Peyer's patch (tissue), 4 donors: ENCODE results near the gene SPRY2. TPM values are rescaled to one million over a fixed set of nuclear protein-coding genes. Genes with fewer than 3 reads are reported as not detected.

Source experiments
- DNase-seq, 3 donors: peaks; one replicate each; pipeline ENCODE4 v3.0.0-alpha.2; 2017 to 2019
- H3K27ac ChIP-seq, 4 donors: fragments of 200-600 bp; sonication (generic); one replicate each; pipeline ENCODE4 v1.5.1; 2016 to 2019
- H3K27me3 ChIP-seq, 2 donors: fragments of 200-600 bp; sonication (generic); one replicate each; pipeline ENCODE4 v1.5.1; 2019
- H3K36me3 ChIP-seq, 3 donors: fragments of 200-600 bp; sonication (generic); one replicate each; pipeline ENCODE4 v1.5.1; 2016 to 2019
- H3K4me1 ChIP-seq, 4 donors: fragments of 200-600 bp; sonication (generic); one replicate each; pipeline ENCODE4 v1.5.1; 2016 to 2019
- H3K4me3 ChIP-seq, 4 donors: fragments of 200-600 bp; sonication (generic); 1 replicate in 3 of 4; 2 replicates in 1 of 4; pipeline ENCODE4 v1.5.1; 2016 to 2019; ENCODE audit warnings: mild to moderate bottlenecking in 1 of 4
- H3K9me3 ChIP-seq, 4 donors: fragments of 200-600 bp; sonication (generic); one replicate each; pipeline ENCODE4 v1.5.1; 2016 to 2019; ENCODE audit warnings: mild to moderate bottlenecking in 1 of 4
- CTCF ChIP-seq, 6 experiments: fragments of 450-650 bp in 4 of 6; fragments of 200-600 bp in 2 of 6; sonication (generic) in 1 of 6; IDR thresholded peaks; one replicate each; pipeline ENCODE4 v1.5.1; 2017 to 2019; ENCODE audit warnings: antibody characterized with exemption in 6 of 6, mild to moderate bottlenecking in 3 of 6, moderate library complexity in 1 of 6
- POLR2A ChIP-seq, 2 donors: fragments of 450-650 bp; IDR thresholded peaks; one replicate each; pipeline ENCODE4 v1.5.1; 2017; ENCODE audit warnings: antibody characterized with exemption in 2 of 2, mild to moderate bottlenecking in 2 of 2, moderate library complexity in 2 of 2
- total RNA-seq, 4 donors: library from RNA; depleted of rRNA; stranded (reverse); fragments of >200 nt; gene quantifications; one replicate each; pipeline ENCODE4 v1.1.0, GENCODE V29; 2016

The SPRY2 gene
- total RNA-seq, 4 donors from 2014 or later: 18.2 to 33.9 (median 27.3) TPM

GRCh38 chr13:80314711-80315653 lies 25.9 kb downstream of the SPRY2 start:
- no peaks in the 10 kb centered on the region for H3K27me3 ChIP-seq
- H3K36me3 ChIP-seq: no peaks in the 10 kb centered on the region
- TF ChIP-seq POLR2A (IDR thresholded peaks at IDR 0.05) (no peak), CTCF (IDR thresholded peaks at IDR 0.05) (no peak)
- DNase-seq: no peak
- no peaks in the 10 kb centered on the region for H3K4me1 ChIP-seq
- no peaks in the 10 kb centered on the region for H3K9me3 ChIP-seq
- no peak overlapping the region for H3K4me3 ChIP-seq
- H3K27ac ChIP-seq: no peak overlapping the region

- no peak for TF ChIP-seq POLR2A (IDR thresholded peaks at IDR 0.05)
- no peak for TF ChIP-seq CTCF (IDR thresholded peaks at IDR 0.05)
- Histone ChIP-seq H3K4me3 (no peak overlapping the region), H3K27ac (no peak overlapping the region), H3K27me3 (no peaks in the 10 kb centered on the region), H3K4me1 (no peaks in the 10 kb centered on the region), H3K36me3 (no peaks in the 10 kb centered on the region), H3K9me3 (no peaks in the 10 kb centered on the region)
- DNase-seq: no peak
Measured at GRCh38 chr13:80313668-80314256, 27.2 kb downstream of the SPRY2 start.

GRCh38 chr13:80312967-80313366 lies 28.0 kb downstream of the SPRY2 start:
- TF ChIP-seq POLR2A (IDR thresholded peaks at IDR 0.05) (no peak), CTCF (IDR thresholded peaks at IDR 0.05) (no peak)
- no peaks in the 10 kb centered on the region for H3K36me3 ChIP-seq
- no peak overlapping the region for H3K4me3 ChIP-seq
- no peaks in the 10 kb centered on the region for H3K4me1 ChIP-seq
- H3K9me3 ChIP-seq: no peaks in the 10 kb centered on the region
- no peaks in the 10 kb centered on the region for H3K27me3 ChIP-seq
- no peak overlapping the region for H3K27ac ChIP-seq
- no peak for DNase-seq

- H3K4me3 ChIP-seq: no peak overlapping the region
- H3K9me3 ChIP-seq: no peaks in the 10 kb centered on the region
- no peak for DNase-seq
- no peak for TF ChIP-seq POLR2A (IDR thresholded peaks at IDR 0.05)
- TF ChIP-seq CTCF (IDR thresholded peaks at IDR 0.05): no peak
- H3K27ac ChIP-seq: no peak overlapping the region
- no peaks in the 10 kb centered on the region for H3K27me3 ChIP-seq
- H3K36me3 ChIP-seq: no peaks in the 10 kb centered on the region
- no peaks in the 10 kb centered on the region for H3K4me1 ChIP-seq
Measured at GRCh38 chr13:80312012-80312704, 28.8 kb downstream of the SPRY2 start.

- TF ChIP-seq CTCF (IDR thresholded peaks at IDR 0.05): no peak
- no peak for TF ChIP-seq POLR2A (IDR thresholded peaks at IDR 0.05)
- DNase-seq: no peak
- Histone ChIP-seq H3K36me3 (no peaks in the 10 kb centered on the region), H3K4me1 (no peaks in the 10 kb centered on the region), H3K27ac (no peak overlapping the region), H3K9me3 (no peaks in the 10 kb centered on the region), H3K4me3 (no peak overlapping the region), H3K27me3 (no peaks in the 10 kb centered on the region)
Measured at GRCh38 chr13:80309926-80310325, 31.0 kb downstream of the SPRY2 start.
